ENCODE results near the gene SELENOV. TPM values are rescaled to one million over a fixed set of nuclear protein-coding genes. Genes with fewer than 3 reads are reported as not detected.

Gene SELENOV
- total RNA-seq, 2 donors from 2014 or later: not detected

DNA sequence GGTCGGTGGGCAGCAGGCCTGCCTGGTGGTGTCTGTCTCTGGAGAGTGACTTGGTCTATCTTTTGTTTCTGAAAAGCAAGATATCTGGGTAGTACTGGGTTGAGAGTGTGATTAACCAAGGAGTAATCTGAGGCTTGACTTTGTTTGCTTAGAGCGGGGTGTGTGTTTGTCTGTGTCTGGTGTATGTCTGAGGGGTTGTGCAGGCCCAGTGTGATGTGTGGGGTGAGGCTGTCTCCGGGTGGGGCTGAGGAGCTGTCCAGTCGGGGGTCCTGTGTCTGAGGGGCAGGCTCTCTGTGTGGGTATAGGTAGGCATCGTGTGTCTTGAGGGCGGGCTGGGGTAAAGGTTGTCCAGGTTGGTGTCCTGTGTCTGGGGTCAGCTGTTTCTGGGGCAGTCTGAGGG lies 45.4 kb upstream of the SELENOV start:
- peaks cover 33 to 56% of the 10 kb centered on the region in 2 donors for H3K36me3 ChIP-seq
- TF ChIP-seq POLR2AphosphoS5 (IDR thresholded peaks at IDR 0.05) (no peak), POLR2A (IDR thresholded peaks at IDR 0.05) (no peak)
- TF ChIP-seq, protein P1, sequence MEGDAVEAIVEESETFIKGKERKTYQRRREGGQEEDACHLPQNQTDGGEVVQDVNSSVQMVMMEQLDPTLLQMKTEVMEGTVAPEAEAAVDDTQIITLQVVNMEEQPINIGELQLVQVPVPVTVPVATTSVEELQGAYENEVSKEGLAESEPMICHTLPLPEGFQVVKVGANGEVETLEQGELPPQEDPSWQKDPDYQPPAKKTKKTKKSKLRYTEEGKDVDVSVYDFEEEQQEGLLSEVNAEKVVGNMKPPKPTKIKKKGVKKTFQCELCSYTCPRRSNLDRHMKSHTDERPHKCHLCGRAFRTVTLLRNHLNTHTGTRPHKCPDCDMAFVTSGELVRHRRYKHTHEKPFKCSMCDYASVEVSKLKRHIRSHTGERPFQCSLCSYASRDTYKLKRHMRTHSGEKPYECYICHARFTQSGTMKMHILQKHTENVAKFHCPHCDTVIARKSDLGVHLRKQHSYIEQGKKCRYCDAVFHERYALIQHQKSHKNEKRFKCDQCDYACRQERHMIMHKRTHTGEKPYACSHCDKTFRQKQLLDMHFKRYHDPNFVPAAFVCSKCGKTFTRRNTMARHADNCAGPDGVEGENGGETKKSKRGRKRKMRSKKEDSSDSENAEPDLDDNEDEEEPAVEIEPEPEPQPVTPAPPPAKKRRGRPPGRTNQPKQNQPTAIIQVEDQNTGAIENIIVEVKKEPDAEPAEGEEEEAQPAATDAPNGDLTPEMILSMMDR (IDR thresholded peaks at IDR 0.05): no peak
- no peak for DNase-seq (ENCODE audit: low spot score)
- H3K27ac ChIP-seq: no peak overlapping the region
- no peaks in the 10 kb centered on the region for H3K9me3 ChIP-seq
- 79% methylated on average over 6 of the region's 6 CpGs for WGBS
- H3K4me3 ChIP-seq: no peak overlapping the region
- intact Hi-C loops (cut with DNase I): no loop called here
- H3K27me3 ChIP-seq (replicated peaks; ENCODE audit: insufficient read depth): no peaks in the 10 kb centered on the region
- no peaks in the 10 kb centered on the region for H3K4me1 ChIP-seq (replicated peaks)

DNA sequence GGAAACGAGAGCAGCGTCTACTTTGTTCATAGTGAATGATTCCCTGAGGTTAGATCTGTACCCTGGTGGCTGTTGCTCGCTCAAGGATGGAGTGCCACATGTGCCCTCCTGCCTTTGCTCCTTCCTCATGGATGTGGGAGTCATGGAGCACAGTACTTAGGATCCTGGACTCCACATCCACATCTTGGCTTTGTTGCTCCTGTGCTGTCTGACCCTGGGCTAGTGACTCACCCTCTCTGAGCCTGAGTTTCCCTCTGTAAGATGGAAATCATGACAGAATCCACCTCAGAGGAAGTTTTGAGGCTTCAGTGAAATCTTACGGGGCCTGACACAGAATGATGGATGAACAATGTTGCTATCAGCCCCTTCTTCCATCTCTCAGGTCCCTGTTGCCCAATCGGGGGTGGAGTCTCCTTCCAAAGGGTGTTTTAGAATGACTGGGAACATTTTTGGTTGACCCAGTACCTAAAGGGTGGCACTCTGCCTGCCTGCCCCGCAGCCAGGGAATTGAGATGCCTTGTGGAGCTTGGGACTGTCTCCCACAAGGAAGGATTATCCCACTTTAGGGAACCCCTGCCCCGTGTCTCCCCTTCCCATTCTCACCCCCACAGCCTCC lies 44.1 kb upstream of the SELENOV start:
- H3K4me3 ChIP-seq: no peak overlapping the region
- peaks cover 25 to 48% of the 10 kb centered on the region in 2 donors for H3K36me3 ChIP-seq
- intact Hi-C loops (cut with DNase I): loop anchor here (5.0 kb wide), 1 partner anchor 61 kb away; the partner anchor contains the start of gene EID2B
- TF ChIP-seq POLR2A (IDR thresholded peaks at IDR 0.05): no peak
- TF ChIP-seq, protein P1 (IDR thresholded peaks at IDR 0.05): no peak
- TF ChIP-seq POLR2AphosphoS5 (IDR thresholded peaks at IDR 0.05): no peak
- H3K27ac ChIP-seq: no peak overlapping the region
- no peak for DNase-seq (ENCODE audit: low spot score)
- H3K9me3 ChIP-seq: no peaks in the 10 kb centered on the region
- 75% methylated on average over 7 of the region's 7 CpGs for WGBS
- H3K27me3 ChIP-seq (replicated peaks; ENCODE audit: insufficient read depth): no peaks in the 10 kb centered on the region
- H3K4me1 ChIP-seq (replicated peaks): no peaks in the 10 kb centered on the region

DNA sequence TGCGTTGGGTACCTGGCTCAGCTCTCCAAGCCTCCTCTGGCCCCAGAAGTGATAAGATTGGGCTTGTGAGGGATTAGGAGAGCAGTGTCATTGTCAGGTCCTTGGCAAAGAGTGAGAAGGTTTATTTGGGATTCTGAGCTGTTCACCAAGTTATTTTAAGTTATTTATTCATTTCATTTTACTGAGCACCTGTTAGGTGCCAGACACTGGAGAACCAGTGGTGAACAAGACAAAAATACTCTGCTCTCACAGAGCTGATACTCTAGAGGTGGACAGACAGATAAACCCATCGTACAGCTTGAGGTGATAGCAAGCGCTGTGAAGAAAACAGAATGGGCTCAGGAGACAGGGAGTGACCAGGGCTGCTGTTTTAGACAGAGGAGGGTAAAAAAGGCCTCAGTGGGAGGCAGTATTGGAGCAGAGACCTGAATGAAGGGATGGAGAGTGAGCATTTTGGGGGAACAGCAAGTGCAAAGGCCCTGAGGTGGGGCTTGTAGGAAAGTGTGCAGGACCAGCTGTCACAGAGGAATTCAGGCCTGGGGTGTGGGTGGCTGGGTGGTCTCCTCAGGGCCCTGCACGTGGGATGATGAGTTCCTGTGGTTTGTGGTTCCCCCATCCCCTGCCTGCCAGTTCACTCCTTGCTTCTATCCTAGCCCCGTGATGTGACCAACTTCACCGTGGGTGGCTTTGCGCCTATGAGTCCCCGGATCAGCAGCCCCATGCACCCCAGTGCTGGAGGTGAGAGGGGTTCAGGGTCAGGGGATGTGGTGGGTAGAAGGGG lies 43.0 kb upstream of the SELENOV start:
- Histone ChIP-seq H3K27me3 (replicated peaks; ENCODE audit: insufficient read depth) (no peaks in the 10 kb centered on the region), H3K4me1 (replicated peaks) (no peaks in the 10 kb centered on the region), H3K4me3 (no peak overlapping the region), H3K36me3 (peaks cover 22 to 48% of the 10 kb centered on the region in 2 donors), H3K27ac (no peak overlapping the region), H3K9me3 (no peaks in the 10 kb centered on the region)
- intact Hi-C loops (cut with DNase I): loop anchor here (5.0 kb wide), 1 partner anchor 60 kb away; the partner anchor contains the start of gene EID2B
- 84% methylated on average over 8 of the region's 8 CpGs for WGBS
- DNase-seq (ENCODE audit: low spot score): no peak
- TF ChIP-seq POLR2A (IDR thresholded peaks at IDR 0.05): no peak
- no peak for TF ChIP-seq POLR2AphosphoS5 (IDR thresholded peaks at IDR 0.05)
- TF ChIP-seq, protein P1 (IDR thresholded peaks at IDR 0.05): no peak

DNA sequence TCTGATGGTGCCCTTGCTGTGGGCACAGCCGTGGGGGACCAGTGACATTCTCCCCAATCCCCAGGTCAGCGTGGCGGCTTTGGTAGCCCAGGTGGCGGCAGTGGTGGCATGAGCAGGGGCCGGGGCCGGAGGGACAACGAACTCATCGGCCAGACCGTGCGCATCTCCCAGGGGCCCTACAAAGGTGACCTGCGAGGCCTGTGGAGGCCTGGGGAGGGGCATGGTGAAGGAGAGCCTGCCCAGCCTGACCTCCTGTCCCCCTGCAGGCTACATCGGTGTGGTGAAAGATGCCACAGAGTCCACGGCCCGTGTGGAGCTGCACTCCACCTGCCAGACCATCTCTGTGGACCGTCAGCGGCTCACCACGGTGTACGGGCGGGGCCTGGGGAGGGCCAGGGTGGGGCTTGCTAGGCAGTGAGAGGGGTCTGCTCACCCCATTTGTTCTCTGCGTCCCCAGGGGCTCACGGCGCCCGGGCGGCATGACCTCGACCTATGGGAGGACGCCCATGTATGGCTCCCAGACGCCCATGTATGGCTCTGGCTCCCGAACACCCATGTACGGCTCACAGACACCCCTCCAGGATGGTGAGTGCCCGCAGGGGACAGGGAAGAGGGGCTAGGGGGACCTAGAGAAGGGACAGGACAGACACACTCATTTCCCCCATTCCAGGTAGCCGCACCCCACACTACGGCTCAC lies 42.0 kb upstream of the SELENOV start:
- WGBS: 88% methylated on average over 31 of the region's 32 CpGs
- H3K4me3 ChIP-seq: no peak overlapping the region
- TF ChIP-seq POLR2A (IDR thresholded peaks at IDR 0.05) (no peak), POLR2AphosphoS5 (IDR thresholded peaks at IDR 0.05) (no peak)
- TF ChIP-seq, protein P1 (IDR thresholded peaks at IDR 0.05): no peak
- H3K36me3 ChIP-seq: peaks cover 22 to 45% of the 10 kb centered on the region in 2 donors
- no peak for DNase-seq (ENCODE audit: low spot score)
- no peak overlapping the region for H3K27ac ChIP-seq
- intact Hi-C loops (cut with DNase I): loop anchor here (5.0 kb wide), 1 partner anchor 59 kb away; the partner anchor contains the start of gene EID2B
- H3K9me3 ChIP-seq: no peaks in the 10 kb centered on the region
- H3K4me1 ChIP-seq (replicated peaks): no peaks in the 10 kb centered on the region
- no peaks in the 10 kb centered on the region for H3K27me3 ChIP-seq (replicated peaks; ENCODE audit: insufficient read depth)
